Measurements from ENCODE around the gene LIG3.
"Not testable (repeated sequence)": the region's sequence is repeated elsewhere in the genome, so short reads cannot be mapped to it uniquely, and the experiment has no call there.

LIG3 gene

DNA sequence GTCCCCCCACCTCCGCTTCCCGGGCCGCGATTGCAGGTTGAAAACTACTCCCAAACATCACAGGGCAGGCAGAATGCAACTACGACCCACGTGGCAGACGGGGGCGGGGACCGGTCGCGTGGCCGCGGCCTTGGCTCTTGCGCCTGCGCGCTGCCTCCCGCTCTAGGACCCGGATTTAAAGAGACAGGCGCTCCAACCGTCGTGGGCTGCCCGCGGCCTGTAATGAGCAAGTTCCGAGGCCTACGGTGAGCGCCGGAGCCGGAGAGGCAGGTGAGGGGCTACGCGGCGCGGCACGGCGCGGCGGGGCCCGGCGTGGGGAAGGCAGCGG lies at the start of gene LIG3:
TSS of gene LIG3 (plus strand) at position 160 of the 328 bp plus-strand sequence. CDS start 2,494 bp downstream, outside the sequence.
- DNase-seq (ENCODE audit: low read depth), result peak; percentile 63

GRCh38 chr17:34950780-34951179 lies 29.5 kb upstream of the LIG3 start:
- DNase-seq (ENCODE audit: low read depth), result not testable (repeated sequence)

DNA sequence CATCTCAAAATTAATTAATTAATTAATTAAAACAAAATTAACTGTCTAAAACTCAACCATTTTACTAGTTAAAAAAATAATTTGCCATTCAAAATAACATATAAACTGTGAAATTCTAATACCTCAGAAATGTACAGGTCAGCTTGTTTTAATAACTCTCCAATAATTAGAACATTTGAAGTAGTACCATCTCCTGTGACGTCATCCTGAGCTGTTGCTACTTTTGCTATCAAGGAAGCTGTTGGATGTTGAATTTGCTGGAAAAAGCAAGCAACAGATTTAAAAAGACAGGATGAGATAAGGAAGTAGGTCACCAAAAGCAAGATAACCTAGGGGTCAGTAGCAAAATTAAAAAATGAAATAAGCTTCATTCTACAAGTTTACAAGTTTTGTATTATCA lies 21.9 kb upstream of the LIG3 start:
- no peak for DNase-seq (ENCODE audit: low read depth)

DNA sequence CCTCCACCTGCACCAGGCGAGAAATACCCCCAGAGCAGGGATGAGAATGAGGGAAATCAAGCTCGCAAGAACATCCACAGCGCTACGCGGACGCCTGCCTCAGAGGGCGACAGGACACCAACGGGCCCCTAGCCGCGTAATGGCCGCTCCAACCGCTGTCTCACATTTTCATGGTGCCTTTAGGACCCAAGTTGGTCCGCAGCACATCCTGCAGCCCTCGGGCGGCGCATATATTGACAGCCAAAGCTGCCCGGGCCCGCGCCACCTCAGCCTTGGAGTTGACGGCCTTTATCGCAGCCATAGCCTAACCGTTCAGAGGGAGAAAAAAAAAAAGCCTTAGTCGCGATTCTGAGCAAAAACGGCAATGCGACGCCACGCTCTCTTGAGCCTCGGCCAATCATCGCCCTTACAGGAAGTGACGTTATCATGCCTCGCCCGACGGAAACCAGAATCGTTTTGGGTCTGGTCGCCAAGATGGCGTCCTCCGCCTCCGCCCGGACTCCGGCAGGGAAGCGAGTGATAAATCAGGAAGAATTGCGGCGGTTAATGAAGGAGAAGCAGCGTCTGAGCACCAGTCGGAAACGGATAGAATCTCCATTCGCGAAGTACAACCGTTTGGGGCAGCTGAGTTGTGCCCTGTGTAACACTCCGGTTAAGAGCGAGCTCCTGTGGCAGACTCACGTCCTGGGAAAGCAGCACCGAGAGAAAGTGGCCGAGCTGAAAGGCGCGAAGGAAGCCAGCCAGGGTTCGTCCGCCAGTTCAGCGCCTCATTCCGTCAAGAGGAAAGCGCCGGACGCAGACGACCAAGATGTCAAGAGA lies 19.0 kb upstream of the LIG3 start, which contains the start of the genes CCT6B and ZNF830:
TSS of gene CCT6B (minus strand) at position 368 of the 819 bp plus-strand sequence. CDS start at position 301, 67 bp downstream.
TSS of gene ZNF830 (plus strand) at position 448 of the 819 bp plus-strand sequence. CDS start at position 475, 27 bp downstream.
- DNase-seq (ENCODE audit: low read depth), result peak; percentile 69

DNA sequence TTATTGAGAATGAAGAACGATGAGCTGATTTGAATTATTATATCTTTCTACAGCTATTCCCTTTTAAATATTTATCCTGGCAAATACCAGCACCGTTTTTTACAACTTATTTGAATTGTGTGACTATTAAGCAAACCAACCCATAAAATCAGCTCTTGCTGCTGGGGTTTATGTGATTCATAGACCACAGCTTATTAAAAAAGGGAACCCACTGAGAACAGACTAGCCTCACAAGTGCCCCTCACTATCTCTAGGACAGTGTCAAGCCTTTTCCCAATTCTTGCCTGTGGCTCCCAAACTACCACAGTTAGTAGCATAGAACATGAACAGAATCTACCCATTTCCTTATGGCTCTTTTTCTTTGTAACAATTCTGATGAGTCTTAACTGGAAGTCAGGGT lies 6.1 kb upstream of the LIG3 start:
- no peak for DNase-seq (ENCODE audit: low read depth)

GRCh38 chr17:34974794-34975785 lies 5.2 kb upstream of the LIG3 start:
- no peak for DNase-seq (ENCODE audit: low read depth)

DNA sequence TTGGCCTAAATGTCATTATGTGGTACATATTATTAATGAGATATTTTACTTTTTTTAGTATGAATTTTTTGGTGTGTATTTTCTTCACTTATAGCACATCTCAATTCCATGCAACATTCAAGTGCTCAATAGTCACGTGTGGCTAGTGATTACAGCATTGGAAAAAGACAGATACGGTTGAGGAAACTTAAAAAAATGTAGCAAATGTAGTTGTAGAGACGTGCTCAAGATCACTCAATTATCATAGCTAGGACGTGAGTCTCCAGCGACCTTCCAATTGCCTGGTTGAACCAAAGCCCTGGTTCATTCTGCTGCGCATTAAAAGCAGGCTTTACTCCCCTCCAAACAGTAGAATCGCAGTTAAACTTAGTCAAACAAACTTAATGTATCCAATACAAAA lies 1.2 kb upstream of the LIG3 start:
- no peak for DNase-seq (ENCODE audit: low read depth)

GRCh38 chr17:34979650-34980352 lies 511 bp upstream of the LIG3 start:
- no peak for DNase-seq (ENCODE audit: low read depth)

DNA sequence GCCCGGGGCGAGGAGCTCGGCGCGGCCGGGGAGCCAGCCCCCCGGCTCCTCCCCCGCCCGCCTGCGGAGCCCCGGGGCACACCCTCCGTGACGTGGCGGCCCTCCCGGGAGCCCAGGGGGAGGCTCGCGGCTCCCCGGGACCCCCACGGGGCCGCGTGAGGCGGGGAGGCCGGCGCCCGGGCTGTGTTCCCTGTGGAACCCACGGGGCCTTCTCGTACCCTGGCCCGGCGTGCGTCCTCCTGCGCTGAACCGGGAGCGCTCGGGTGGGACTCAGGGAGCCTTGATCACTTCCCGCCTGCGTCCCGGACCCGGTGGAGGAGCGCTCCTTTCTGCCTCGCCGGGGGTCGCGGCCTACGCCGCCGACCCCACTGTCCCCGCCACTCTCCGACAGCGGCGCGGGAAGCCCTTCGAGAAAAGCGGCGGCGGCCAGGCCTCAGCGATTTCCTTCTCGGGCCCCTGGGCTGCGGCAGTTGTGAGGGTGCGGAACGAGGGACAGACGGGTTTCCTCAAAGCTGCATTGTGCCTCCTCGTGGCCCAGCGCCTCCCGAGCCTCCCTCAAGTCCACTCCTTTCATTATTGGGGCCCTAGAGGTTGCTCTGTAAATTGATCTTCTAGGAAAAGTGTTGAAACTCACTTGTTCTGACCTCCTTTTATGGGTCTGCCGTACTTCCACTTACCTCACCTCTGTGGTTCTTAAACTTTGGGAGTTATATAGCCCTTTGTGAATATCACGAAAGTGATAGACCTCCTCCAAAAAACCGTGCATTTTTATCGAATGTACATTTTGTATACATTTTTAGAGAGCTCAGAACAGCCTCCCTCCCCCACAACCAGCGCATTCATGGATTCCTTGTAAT lies 597 bp downstream of the LIG3 start:
- peak; percentile 50 for DNase-seq (ENCODE audit: low read depth)

DNA sequence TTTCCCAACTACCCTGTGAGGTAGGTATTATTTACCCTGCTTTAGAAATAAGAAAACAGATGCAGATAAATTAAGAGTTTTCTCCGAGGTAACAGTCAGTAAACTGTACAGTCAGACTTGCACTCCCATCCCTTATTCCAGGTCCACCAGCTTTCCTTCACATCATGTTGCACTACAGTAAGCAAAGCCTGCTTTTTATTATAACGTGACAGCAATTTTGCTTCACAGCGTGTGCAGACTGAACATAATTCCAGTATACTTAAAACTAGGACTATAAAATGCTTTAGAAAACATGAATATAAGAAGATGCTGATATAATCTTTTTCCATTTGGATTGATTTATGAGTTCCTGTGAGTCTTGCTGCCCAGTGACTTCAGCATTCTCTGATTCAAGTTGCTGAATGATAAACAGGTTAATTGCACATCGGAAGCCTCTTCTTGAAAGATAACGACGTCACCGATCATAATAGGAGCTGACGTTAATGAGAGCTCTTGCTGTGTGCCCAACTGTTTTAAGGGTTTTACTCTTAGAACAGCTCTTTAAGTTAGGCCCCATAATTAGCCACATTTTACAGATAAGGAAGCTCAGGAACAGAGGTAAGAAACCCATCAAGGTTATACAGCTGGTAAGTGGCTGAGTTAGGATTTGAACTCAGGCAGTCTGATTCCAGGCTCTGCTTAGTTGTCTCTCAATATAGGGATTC lies 1.4 kb downstream of the LIG3 start:
- no peak for DNase-seq (ENCODE audit: low read depth)

- DNase-seq (ENCODE audit: low read depth), result no peak
These were observed 6.9 kb downstream of the LIG3 start for GRCh38 chr17:34987232-34987631.

- no peak for DNase-seq (ENCODE audit: low read depth)
These were observed 8.3 kb downstream of the LIG3 start for GRCh38 chr17:34988644-34989043.

GRCh38 chr17:34989473-34989872 lies 9.2 kb downstream of the LIG3 start:
- DNase-seq (ENCODE audit: low read depth), result no peak

- DNase-seq (ENCODE audit: low read depth), result no peak
These were observed 10.6 kb downstream of the LIG3 start for GRCh38 chr17:34990921-34991365.

DNA sequence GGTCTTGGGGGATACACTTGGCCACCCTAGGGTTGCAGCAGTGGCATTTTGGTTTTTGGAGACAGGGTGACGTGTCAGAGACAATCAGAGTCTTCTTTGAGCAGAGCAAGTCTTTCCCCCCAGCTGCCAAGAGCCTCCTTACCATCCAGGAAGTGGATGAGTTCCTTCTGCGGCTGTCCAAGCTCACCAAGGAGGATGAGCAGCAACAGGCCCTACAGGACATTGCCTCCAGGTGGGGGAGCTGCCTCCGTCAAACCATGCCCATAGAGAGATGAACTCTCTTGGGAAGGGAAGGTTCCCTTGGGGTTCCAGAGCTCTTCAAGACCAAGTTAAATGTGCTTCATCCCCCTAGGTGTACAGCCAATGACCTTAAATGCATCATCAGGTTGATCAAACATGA lies 11.3 kb downstream of the LIG3 start:
- DNase-seq (ENCODE audit: low read depth), result no peak

- peak; percentile 13 for DNase-seq (ENCODE audit: low read depth)
These were observed 12.7 kb downstream of the LIG3 start for GRCh38 chr17:34993031-34993430.

DNA sequence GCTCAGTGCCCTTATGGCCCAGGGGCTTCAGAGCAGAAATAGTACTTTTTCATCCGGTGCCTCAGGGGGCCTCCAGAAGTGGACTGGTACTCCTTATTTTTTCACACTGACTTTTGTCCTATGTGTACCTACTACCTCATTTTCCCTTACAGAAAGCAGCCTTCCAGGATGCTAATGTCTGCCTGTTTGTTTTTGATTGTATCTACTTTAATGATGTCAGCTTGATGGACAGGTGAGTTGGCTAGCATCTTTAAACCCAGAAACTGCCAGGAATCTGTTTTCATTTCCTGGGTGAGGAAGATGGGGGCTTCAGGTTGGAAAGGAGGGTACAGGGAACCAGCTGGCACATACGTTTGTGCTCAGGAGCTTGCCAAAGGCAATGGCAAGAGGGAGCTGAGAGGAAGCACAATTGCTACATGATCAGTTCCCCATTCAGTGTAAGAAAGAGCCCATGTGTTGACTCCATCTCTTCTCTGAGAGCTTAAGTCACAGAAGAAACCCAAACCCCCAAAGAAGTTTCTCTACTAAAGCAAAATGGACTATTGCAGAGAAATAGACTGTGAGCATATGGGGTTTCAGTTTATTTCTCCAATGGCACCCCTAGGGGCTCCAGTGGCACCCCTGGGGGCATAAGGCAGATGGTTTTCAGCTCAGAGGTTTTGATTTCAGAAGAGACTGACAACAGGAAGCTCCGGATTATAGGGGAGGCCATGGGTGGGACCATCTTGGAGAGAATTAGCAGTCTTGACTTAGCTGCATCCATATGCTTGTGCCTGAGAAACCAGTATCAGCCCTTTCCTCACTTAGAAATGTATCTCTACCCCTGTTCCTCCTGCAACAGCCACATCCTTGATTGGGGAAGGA lies 16.3 kb downstream of the LIG3 start:
- no peak for DNase-seq (ENCODE audit: low read depth)

- DNase-seq (ENCODE audit: low read depth), result no peak
These were observed 17.1 kb downstream of the LIG3 start for GRCh38 chr17:34997355-34997862.

DNA sequence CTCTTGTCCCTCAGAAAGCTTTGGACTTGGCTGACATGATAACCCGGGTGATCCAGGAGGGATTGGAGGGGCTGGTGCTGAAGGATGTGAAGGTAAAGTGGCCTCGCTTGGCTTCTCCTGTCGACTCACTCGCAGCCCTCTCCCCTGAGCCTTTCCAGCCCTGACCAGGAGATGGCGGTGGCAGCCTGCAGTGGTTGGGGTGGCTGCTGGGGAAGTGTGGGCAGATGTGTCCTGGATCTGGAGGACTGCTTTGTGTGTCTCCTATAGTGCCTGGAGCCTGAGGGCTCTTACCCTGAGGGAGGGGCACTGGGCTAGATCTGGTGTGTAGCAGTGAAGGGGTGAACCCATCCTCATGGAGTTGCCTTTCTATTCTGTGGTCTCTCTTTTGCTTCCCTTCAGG lies 17.9 kb downstream of the LIG3 start:
- DNase-seq (ENCODE audit: low read depth), result no peak

Data from HS-5 (cell line).